GM18505 (cell line): ENCODE results near the gene PML.
"Not testable (repeated sequence)": the region's sequence is repeated elsewhere in the genome, so short reads cannot be mapped to it uniquely, and the experiment has no call there.

Experiments
- ATAC-seq: cut with Tn5 transposase; IDR thresholded peaks from one replicate; pipeline ENCODE4 v1.9.1; 2021; ENCODE audit not compliant: unreplicated experiment

The PML gene

GRCh38 chr15:74096753-74097474 lies 102.4 kb downstream of the PML start:
- ATAC-seq: not testable (repeated sequence)
